ENCODE results near the gene SGCA. TPM values are rescaled to one million over a fixed set of nuclear protein-coding genes. Genes with fewer than 3 reads are reported as not detected.

SGCA gene
- total and polyA plus RNA-seq, 2 experiments from 2014 or later: 0.19 TPM; not detected in 1

DNA sequence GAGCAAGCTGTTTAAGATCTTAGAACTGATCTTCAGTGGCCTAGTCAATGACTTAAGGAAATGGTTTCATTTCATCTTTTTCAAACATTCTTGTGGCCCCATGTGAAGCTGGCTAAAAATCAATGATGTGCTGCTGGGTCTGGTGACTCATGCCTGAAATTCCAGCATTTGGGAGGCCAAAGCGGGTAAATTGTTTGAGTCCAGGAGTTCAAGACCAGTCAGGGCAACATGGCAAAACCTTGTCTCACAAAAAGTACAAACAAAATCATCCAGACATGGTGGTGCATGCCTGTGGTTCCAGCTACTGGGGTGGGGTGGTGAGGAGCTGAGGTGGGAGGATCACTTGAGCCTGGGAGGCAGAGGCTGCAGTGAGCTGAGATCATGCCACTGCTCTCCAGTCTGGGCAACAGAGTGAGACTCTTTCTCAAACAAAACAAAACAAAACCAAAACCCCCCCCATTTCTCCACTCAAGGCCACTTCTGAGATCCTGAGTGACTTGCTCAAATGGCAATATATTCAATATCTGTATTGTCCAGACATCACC is 53.0 kb downstream of the SGCA start:
- H3K4me1 ChIP-seq (ENCODE audit: insufficient read depth): no peaks in the 10 kb centered on the region
- peaks cover 4% of the 10 kb centered on the region; the same call in 1 of the 2 replicates for H3K9me2 ChIP-seq (ENCODE audit: insufficient read depth)
- H2AFZ ChIP-seq: 0 out of 2 replicates have a peak overlapping the region, but pooled peaks have one; percentile 29
- peaks cover 23% of the 10 kb centered on the region for H3K4me1 Mint-ChIP-seq
- H3K4me3 Mint-ChIP-seq: no peak overlapping the region
- H3K36me3 Mint-ChIP-seq (ENCODE audit: low read depth): no peaks in the 10 kb centered on the region; the same call in 2 of the 3 replicates
- peaks cover 3% of the 10 kb centered on the region; the same call in 2 of the 3 replicates for H3K9me3 Mint-ChIP-seq
- no peaks in the 10 kb centered on the region for H3F3A ChIP-seq (replicated peaks; ENCODE audit: low read depth)
- ATAC-seq: no peak
- H4K20me1 ChIP-seq (replicated peaks; ENCODE audit: insufficient read depth): no peaks in the 10 kb centered on the region
- H3K4me2 ChIP-seq: no peak overlapping the region
- H3K4me3 ChIP-seq: no peak overlapping the region
- peaks cover 5% of the 10 kb centered on the region for H3K27me3 Mint-ChIP-seq (ENCODE audit: insufficient read depth, low read depth, poor library complexity)
- H3K79me2 ChIP-seq (replicated peaks; ENCODE audit: insufficient read depth): no peaks in the 10 kb centered on the region
- H3K27me3 ChIP-seq (ENCODE audit: insufficient read depth): no peaks in the 10 kb centered on the region
- no peak overlapping the region for H3K27ac ChIP-seq (ENCODE audit: low read depth)
- TF ChIP-seq ZNF331 (CRISPR knock-in tag; IDR thresholded peaks at IDR 0.05; ENCODE audit: low read depth) (no peak), NANOG (IDR thresholded peaks at IDR 0.05; ENCODE audit: borderline replicate concordance) (no peak), ZNF462 (CRISPR knock-in tag; IDR thresholded peaks at IDR 0.05) (no peak), EZH2phosphoT487 (IDR thresholded peaks at IDR 0.05; ENCODE audit: unreplicated experiment) (no peak), CREB1 (CRISPR knock-in tag; IDR thresholded peaks at IDR 0.05; ENCODE audit: low read depth) (no peak), JUNB (IDR thresholded peaks at IDR 0.05; ENCODE audit: unreplicated experiment) (no peak), REST (IDR thresholded peaks at IDR 0.05; ENCODE audit: unreplicated experiment) (no peak), STAT1 (IDR thresholded peaks at IDR 0.05; ENCODE audit: unreplicated experiment) (no peak), CTCF (conservative IDR thresholded peaks at IDR 0.05; ENCODE audit: low read depth in 2 of 2) (no peak), EZH2 (IDR thresholded peaks at IDR 0.05; ENCODE audit: low read depth, unreplicated experiment) (no peak)
- TF ChIP-seq, protein P1, sequence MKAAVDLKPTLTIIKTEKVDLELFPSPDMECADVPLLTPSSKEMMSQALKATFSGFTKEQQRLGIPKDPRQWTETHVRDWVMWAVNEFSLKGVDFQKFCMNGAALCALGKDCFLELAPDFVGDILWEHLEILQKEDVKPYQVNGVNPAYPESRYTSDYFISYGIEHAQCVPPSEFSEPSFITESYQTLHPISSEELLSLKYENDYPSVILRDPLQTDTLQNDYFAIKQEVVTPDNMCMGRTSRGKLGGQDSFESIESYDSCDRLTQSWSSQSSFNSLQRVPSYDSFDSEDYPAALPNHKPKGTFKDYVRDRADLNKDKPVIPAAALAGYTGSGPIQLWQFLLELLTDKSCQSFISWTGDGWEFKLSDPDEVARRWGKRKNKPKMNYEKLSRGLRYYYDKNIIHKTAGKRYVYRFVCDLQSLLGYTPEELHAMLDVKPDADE (IDR thresholded peaks at IDR 0.05): no peak
- DNase-seq (ENCODE audit: low spot score): no peak
- H3K36me3 ChIP-seq (ENCODE audit: insufficient read depth): no peaks in the 10 kb centered on the region
- H3K27ac Mint-ChIP-seq: no peak overlapping the region

All from GM23338 (cell line).